HFF-Myc (cell line): Measurements from ENCODE around the gene KMT5C.

ENCODE experiments used
- DNase-seq: peaks from one replicate; pipeline ENCODE4 v3.0.0-alpha.2; 2011; ENCODE audit warnings: low read depth; ENCODE audit errors: extremely low read depth
- H3K4me3 ChIP-seq: replicated peaks from 2 replicates; pipeline ENCODE4 v1.5.1; 2011; ENCODE audit warnings: low read depth, mild to moderate bottlenecking, control low read depth, low read length
- CTCF ChIP-seq: IDR thresholded peaks from 2 replicates; pipeline ENCODE4 v1.5.1; 2012; ENCODE audit warnings: mild to moderate bottlenecking, low read depth, low read length, control low read depth; ENCODE audit errors: missing control alignments

Gene KMT5C

DNA sequence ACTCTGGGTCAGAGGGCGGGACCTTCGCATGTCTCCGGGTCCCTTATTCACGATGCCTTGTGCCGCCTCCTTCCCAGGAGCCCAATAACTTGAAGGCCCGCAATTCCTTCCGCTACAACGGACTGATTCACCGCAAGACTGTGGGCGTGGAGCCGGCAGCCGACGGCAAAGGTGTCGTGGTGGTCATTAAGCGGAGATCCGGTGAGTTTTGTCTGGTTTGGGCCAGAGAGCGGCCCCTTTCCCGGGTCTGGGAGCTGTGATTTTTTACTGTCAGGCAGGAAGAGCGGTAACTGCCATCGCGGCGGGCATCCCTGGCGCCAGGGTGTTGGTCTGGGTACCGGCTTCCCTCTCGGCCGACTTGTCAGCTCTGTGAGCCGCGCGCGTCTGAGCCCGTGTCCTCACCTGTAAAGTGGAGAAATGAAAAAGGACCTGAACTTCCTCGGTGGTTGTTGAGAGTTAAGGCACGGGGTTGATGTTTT is 46.9 kb downstream of the KMT5C start:
- DNase-seq: no peak
- TF ChIP-seq CTCF: no peak
- peak overlapping the region; percentile 96 for H3K4me3 ChIP-seq

DNA sequence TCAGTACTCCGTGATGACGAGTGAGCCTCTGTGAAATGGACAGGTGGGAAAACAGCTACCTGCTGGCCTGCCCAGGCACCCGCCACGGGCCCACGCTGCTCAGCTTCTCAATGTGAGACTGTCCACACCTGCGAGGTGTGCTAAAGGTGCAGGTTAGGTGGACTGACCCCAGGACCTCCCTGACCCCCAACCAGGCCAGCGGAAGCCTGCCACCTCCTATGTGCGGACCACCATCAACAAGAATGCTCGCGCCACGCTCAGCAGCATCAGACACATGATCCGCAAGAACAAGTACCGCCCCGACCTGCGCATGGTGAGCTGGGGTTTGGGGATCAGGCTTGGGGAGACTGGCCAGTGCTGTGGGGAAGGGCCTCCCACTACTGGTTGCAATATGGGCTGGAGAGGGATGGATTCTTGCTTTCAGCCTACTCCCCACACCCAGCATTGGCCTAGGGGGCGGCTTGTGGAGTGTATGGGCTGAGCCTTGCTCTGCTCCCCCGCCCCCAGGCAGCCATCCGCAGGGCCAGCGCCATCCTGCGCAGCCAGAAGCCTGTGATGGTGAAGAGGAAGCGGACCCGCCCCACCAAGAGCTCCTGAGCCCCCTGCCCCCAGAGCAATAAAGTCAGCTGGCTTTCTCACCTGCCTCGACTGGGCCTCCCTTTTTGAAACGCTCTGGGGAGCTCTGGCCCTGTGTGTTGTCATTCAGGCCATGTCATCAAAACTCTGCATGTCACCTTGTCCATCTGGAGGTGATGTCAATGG is 48.2 kb downstream of the KMT5C start:
- peak overlapping the region; percentile 96 for H3K4me3 ChIP-seq
- no peak for TF ChIP-seq CTCF
- DNase-seq: no peak

DNA sequence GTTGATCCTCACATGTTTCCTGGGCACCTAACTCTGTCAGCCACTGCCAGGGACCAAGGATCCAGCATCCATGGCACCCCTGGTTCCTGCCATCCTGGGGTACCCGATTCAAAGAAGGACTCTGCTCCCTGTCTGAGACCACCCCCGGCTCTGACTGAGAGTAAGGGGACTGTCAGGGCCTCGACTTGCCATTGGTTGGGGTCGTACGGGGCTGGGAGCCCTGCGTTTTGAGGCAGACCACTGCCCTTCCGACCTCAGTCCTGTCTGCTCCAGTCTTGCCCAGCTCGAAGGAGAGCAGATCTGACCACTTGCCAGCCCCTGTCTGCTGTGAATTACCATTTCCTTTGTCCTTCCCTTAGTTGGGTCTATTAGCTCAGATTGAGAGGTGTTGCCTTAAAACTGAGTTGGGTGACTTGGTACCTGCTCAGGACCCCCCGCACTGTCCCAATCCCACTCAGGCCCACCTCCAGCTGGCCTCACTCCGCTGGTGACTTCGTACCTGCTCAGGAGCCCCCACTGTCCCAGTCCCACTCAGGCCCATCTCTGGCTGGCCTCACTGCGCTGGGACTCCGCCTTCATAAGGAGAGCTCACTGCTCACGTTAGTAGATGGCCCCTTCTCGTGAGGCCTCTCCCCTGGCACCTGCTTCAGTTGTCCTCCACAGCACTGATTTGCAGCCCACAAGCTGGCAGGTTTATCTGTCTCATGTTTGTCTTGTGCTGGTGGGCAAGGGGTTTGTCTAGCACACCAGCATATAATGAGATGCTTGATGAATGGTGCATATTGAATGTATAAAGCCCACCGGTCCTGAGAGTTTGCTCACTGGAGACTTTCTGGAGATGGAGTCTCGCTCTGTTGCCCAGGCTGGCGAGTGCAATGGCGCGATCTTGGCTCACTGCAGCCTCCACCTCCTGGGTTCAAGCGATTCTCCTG is 50.0 kb downstream of the KMT5C start:
- no peak for TF ChIP-seq CTCF
- DNase-seq: no peak
- H3K4me3 ChIP-seq: peak overlapping the region; percentile 96

DNA sequence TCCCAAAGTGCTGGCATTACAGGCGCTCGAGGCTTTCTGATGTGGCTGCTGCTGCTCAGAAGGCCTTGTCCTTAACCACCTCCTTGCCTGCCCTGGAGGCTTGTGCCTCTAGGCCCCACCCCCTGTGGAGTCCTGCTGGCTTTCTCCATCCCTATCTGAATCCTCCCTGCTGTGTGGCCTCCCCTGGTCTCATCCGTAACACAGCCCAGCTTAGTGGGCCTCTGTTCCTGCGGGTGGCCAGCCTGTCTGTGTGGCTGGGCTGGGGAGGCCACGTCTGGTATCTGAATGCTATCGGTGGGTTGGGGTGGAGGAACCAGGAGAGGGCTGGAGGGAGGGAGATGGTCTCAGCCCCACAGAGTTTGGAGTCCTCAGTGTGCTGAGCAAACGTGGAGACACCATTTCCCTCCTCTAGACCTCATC is 50.8 kb downstream of the KMT5C start:
- H3K4me3 ChIP-seq: no peak overlapping the region
- no peak for DNase-seq
- no peak for TF ChIP-seq CTCF

DNA sequence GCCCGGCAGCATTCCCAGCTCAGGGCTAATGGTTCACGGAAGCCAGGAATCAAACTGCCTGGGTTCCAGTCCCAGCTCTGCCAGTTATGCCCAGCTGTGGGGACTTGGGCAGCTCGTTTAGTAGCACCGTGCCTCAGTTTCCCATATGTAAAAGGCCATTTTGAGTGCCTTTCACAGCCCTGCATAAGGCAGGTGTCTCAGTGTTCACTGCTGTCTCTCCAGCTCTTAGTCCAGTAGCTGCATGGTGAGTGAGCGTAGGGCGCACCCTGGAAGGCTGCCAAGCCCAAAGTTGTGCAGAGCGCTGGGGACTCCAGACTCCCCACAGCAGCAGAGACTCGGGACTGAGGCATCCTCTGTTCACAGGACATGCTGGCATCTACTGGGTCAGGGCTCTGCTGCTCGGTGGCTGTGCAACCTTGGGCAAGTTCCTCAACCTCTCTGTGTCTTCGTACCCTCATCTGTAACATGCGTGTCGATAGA is 51.6 kb downstream of the KMT5C start:
- no peak for TF ChIP-seq CTCF
- no peak for DNase-seq
- no peak overlapping the region for H3K4me3 ChIP-seq

GRCh38 chr19:55391702-55392615 is 52.3 kb downstream of the KMT5C start:
- TF ChIP-seq CTCF: no peak
- no peak overlapping the region for H3K4me3 ChIP-seq
- DNase-seq: no peak
